Parathyroid adenoma (tissue), 2 donors: ENCODE data around the gene MATCAP1.
A peak's percentile ranks its signal among the peaks of the same experiment; 100 is the strongest.

Experiments
- H2AFZ ChIP-seq: fragments of 300-600 bp; sonication (generic); one replicate; pipeline ENCODE4 v1.7.0; 2017; ENCODE audit warnings: antibody characterized with exemption, mild to moderate bottlenecking
- H3K27ac ChIP-seq: fragments of 300-600 bp; sonication (generic); one replicate; pipeline ENCODE4 v1.7.0; 2017
- H3K27me3 ChIP-seq: fragments of 300-600 bp; sonication (generic); one replicate; pipeline ENCODE4 v1.7.0; 2017; ENCODE audit warnings: low read length; ENCODE audit not compliant: control insufficient read depth, insufficient read depth
- H3K36me3 ChIP-seq: fragments of 300-600 bp; sonication (generic); one replicate; pipeline ENCODE4 v1.7.0; 2017; ENCODE audit warnings: low read length; ENCODE audit not compliant: control insufficient read depth, insufficient read depth
- H3K4me1 ChIP-seq: fragments of 300-600 bp; sonication (generic); one replicate; pipeline ENCODE4 v1.7.0; 2017; ENCODE audit warnings: control low read depth
- H3K4me2 ChIP-seq: fragments of 300-600 bp; sonication (generic); one replicate; pipeline ENCODE4 v1.7.0; 2017; ENCODE audit warnings: low read length
- H3K4me3 ChIP-seq: fragments of 300-600 bp; sonication (generic); one replicate; pipeline ENCODE4 v1.7.0; 2017; ENCODE audit warnings: low read depth, low read length
- H3K79me2 ChIP-seq: fragments of 300-600 bp; sonication (generic); one replicate; pipeline ENCODE4 v1.7.0; 2017; ENCODE audit warnings: control low read depth
- H3K9ac ChIP-seq: fragments of 300-600 bp; sonication (generic); one replicate; pipeline ENCODE4 v1.7.0; 2017; ENCODE audit warnings: mild to moderate bottlenecking
- H3K9me3 ChIP-seq: fragments of 300-600 bp; sonication (generic); one replicate; pipeline ENCODE4 v1.7.0; 2017; ENCODE audit warnings: low read length; ENCODE audit not compliant: control insufficient read depth
- CTCF ChIP-seq: fragments of 300-600 bp; sonication (generic); IDR thresholded peaks from one replicate; pipeline ENCODE4 v1.7.0; 2017; ENCODE audit warnings: antibody characterized with exemption, mild to moderate bottlenecking
- donor health status: primary hyperparathyroidism.

MATCAP1 gene

GRCh38 chr16:67200491-67200890 lies 16.7 kb upstream of the MATCAP1 start:
- peaks cover 31% of the 10 kb centered on the region for H3K4me1 ChIP-seq
- H3K27me3 ChIP-seq, result no peaks in the 10 kb centered on the region
- H3K9me3 ChIP-seq, result no peaks in the 10 kb centered on the region
- no peaks in the 10 kb centered on the region for H3K79me2 ChIP-seq
- no peak overlapping the region for H3K27ac ChIP-seq
- H3K36me3 ChIP-seq, result no peaks in the 10 kb centered on the region
- no peak for TF ChIP-seq CTCF
- H3K4me3 ChIP-seq, result no peak overlapping the region
- H2AFZ ChIP-seq, result no peak overlapping the region
- peak overlapping the region; percentile 79 for H3K4me2 ChIP-seq
- no peak overlapping the region for H3K9ac ChIP-seq

- Histone ChIP-seq H3K79me2 (no peaks in the 10 kb centered on the region), H3K36me3 (no peaks in the 10 kb centered on the region), H3K4me3 (peak overlapping the region; percentile 56), H3K4me2 (peak overlapping the region; percentile 79), H3K27me3 (no peaks in the 10 kb centered on the region), H3K9ac (no peak overlapping the region), H3K27ac (peak overlapping the region; percentile 76), H2AFZ (peak overlapping the region; percentile 72), H3K4me1 (peaks cover 31% of the 10 kb centered on the region), H3K9me3 (no peaks in the 10 kb centered on the region)
- TF ChIP-seq CTCF, result no peak
Measured at GRCh38 chr16:67199808-67200198, 16.0 kb upstream of the MATCAP1 start.

GRCh38 chr16:67199011-67199807 lies 15.4 kb upstream of the MATCAP1 start, which contains the start of gene ELMO3:
TSS of gene ELMO3 (plus strand) at chr16:67199131. CDS start at chr16:67199327, 196 bp downstream.
- TF ChIP-seq CTCF, result peak; percentile 59
- no peaks in the 10 kb centered on the region for H3K79me2 ChIP-seq
- H3K4me2 ChIP-seq, result peak within 1 kb of the TSS; percentile 79
- no peaks in the 10 kb centered on the region for H3K36me3 ChIP-seq
- H3K9ac ChIP-seq, result no peak within 1 kb of the TSS
- H3K27me3 ChIP-seq, result no peaks in the 10 kb centered on the region
- H3K27ac ChIP-seq, result peak within 1 kb of the TSS; percentile 76
- H3K4me3 ChIP-seq, result peak within 1 kb of the TSS; percentile 56
- no peaks in the 10 kb centered on the region for H3K9me3 ChIP-seq
- H2AFZ ChIP-seq, result peak within 1 kb of the TSS; percentile 72
- H3K4me1 ChIP-seq, result peaks cover 25% of the 10 kb centered on the region

GRCh38 chr16:67198238-67198734 lies 14.5 kb upstream of the MATCAP1 start:
- H3K79me2 ChIP-seq, result peaks cover 1% of the 10 kb centered on the region
- H3K9me3 ChIP-seq, result no peaks in the 10 kb centered on the region
- H3K36me3 ChIP-seq, result no peaks in the 10 kb centered on the region
- H3K27ac ChIP-seq, result peak overlapping the region; percentile 76
- peak overlapping the region; percentile 72 for H2AFZ ChIP-seq
- TF ChIP-seq CTCF, result peak; percentile 86
- H3K27me3 ChIP-seq, result no peaks in the 10 kb centered on the region
- H3K4me1 ChIP-seq, result peaks cover 22% of the 10 kb centered on the region
- no peak overlapping the region for H3K4me2 ChIP-seq
- H3K9ac ChIP-seq, result no peak overlapping the region
- H3K4me3 ChIP-seq, result no peak overlapping the region
